HepG2 (cell line): Measurements from ENCODE around the gene QRSL1. TPM values are rescaled to one million over a fixed set of nuclear protein-coding genes. Genes with fewer than 3 reads are reported as not detected.

ENCODE experiments used
- ERF ChIP-seq: IDR thresholded peaks from 2 replicates; pipeline ENCODE4 v1.6.1; 2018; ENCODE audit warnings: missing biosample characterization, missing genetic modification reagents
- FOXA3 ChIP-seq: IDR thresholded peaks from 2 replicates; pipeline ENCODE4 v1.6.1; 2016; ENCODE audit warnings: missing genetic modification reagents, missing compliant biosample characterization
- HMG20A ChIP-seq: IDR thresholded peaks from 2 replicates; pipeline ENCODE4 v1.6.1; 2016; ENCODE audit warnings: borderline replicate concordance
- HOXA3 ChIP-seq: sonication (generic); formaldehyde crosslinking; IDR thresholded peaks from 2 replicates; pipeline ENCODE4 v1.5.0; 2020; ENCODE audit warnings: missing genetic modification reagents
- ISL2 ChIP-seq: sonication (generic); formaldehyde crosslinking; IDR thresholded peaks from 2 replicates; pipeline ENCODE4 v1.5.0; 2020; ENCODE audit warnings: missing genetic modification reagents
- MAFK ChIP-seq, 2 experiments: IDR thresholded peaks in 1 of 2; conservative IDR thresholded peaks in 1 of 2; 2 replicates each; pipeline ENCODE4 v1.6.1; 2011; ENCODE audit warnings: improper control_type of control experiment in 2 of 2, low read length in 2 of 2
- MBD4 ChIP-seq: IDR thresholded peaks from 2 replicates; pipeline ENCODE4 v1.6.1; 2012; ENCODE audit warnings: low read length, inconsistent platforms, borderline replicate concordance
- ZNF160 ChIP-seq: sonication (generic); formaldehyde crosslinking; IDR thresholded peaks from 2 replicates; pipeline ENCODE4 v1.8.0; 2022; ENCODE audit warnings: mild to moderate bottlenecking, inconsistent platforms, missing genetic modification reagents
- ZNF430 ChIP-seq: sonication (generic); formaldehyde crosslinking; IDR thresholded peaks from 2 replicates; pipeline ENCODE4 v1.9.0; 2021; ENCODE audit warnings: mild to moderate bottlenecking, missing genetic modification reagents
- ZNF569 ChIP-seq: sonication (generic); formaldehyde crosslinking; IDR thresholded peaks from 2 replicates; pipeline ENCODE4 v1.5.0; 2020; ENCODE audit warnings: mild to moderate bottlenecking, missing genetic modification reagents, moderate library complexity, borderline replicate concordance
- ZZZ3 ChIP-seq: sonication (generic); formaldehyde crosslinking; IDR thresholded peaks from 2 replicates; pipeline ENCODE4 v1.4.0; 2020; ENCODE audit warnings: missing genetic modification reagents, mild to moderate bottlenecking, borderline replicate concordance
- polyA plus RNA-seq, 8 experiments: library from polyadenylated mRNA; depleted of rRNA in 3 of 8; stranded (reverse) in 7 of 8; unstranded in 1 of 8; fragments of >200 nt; fragmentation: Illumina TruSeq in 4 of 8; extraction: Trizol in 4 of 8; gene quantifications; 2 replicates each; pipeline versions ENCODE4 v1.2.1 to v1.2.3, GENCODE V29; 2011 to 2016; ENCODE audit warnings: low read depth in 4 of 8, missing spikeins in 1 of 8, mixed read lengths in 1 of 8; ENCODE audit not compliant: insufficient read depth in 1 of 8
- total RNA-seq, 5 experiments: library from RNA; depleted of rRNA; stranded (reverse); fragments of >200 nt; fragmentation: Illumina TruSeq; extraction: Trizol; gene quantifications; 2 replicates each; pipeline ENCODE4 v1.2.3, GENCODE V29; 2016; ENCODE audit warnings: low read depth in 1 of 5
- TF ChIP-seq, protein P1 (sequence below): sonication (generic); formaldehyde crosslinking; IDR thresholded peaks from 2 replicates; pipeline ENCODE4 v1.4.0; 2020; ENCODE audit warnings: mild to moderate bottlenecking, missing genetic modification reagents, borderline replicate concordance
- TF ChIP-seq, protein P2 (sequence below): sonication (generic); formaldehyde crosslinking; IDR thresholded peaks from 2 replicates; pipeline ENCODE4 v1.4.0; 2020; ENCODE audit warnings: missing genetic modification reagents
- TF ChIP-seq, protein P3 (sequence below): sonication (generic); formaldehyde crosslinking; IDR thresholded peaks from 2 replicates; pipeline ENCODE4 v1.5.0; 2020; ENCODE audit warnings: mild to moderate bottlenecking, low read depth, missing genetic modification reagents, borderline replicate concordance
- TF ChIP-seq, protein P4 (sequence below): sonication (generic); formaldehyde crosslinking; IDR thresholded peaks from 2 replicates; pipeline ENCODE4 v1.4.0; 2020; ENCODE audit warnings: low read depth, missing genetic modification reagents
- TF ChIP-seq, protein P5 (sequence below): sonication (generic); formaldehyde crosslinking; IDR thresholded peaks from 2 replicates; pipeline ENCODE4 v1.4.0; 2020; ENCODE audit warnings: mild to moderate bottlenecking, missing genetic modification reagents, borderline replicate concordance
- TF ChIP-seq, protein P6 (sequence below): sonication (generic); formaldehyde crosslinking; IDR thresholded peaks from 2 replicates; pipeline ENCODE4 v1.5.0; 2020; ENCODE audit warnings: missing genetic modification reagents, mild to moderate bottlenecking, borderline replicate concordance

The QRSL1 gene
- total and polyA plus RNA-seq, 2 of the 13 experiments (the other 11 are each of a cell fraction or from before 2014, with no cell fraction given): 8.2 to 22.3 TPM

DNA sequence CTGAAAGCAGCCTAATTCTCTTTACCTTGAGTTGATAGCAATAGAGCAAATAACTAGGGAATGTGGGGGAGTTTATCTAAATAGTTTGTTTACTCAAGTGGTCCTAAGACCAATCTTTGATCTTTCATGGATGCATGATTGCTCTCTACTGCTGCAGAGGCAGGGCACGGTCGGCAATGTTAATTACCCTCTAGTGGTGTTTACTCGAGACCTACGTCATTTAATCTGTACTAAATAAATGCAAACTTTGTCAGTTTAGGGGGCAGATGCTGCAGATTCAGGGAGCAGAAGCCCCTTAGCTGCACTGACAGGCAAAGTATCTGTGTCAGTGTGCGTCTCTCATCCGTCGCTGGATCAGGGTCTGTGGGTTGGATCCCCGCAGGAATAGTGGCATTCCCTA lies 7.0 kb upstream of the QRSL1 start (continued):
- TF ChIP-seq ZNF569 (CRISPR knock-in tag) (no peak), HMG20A (CRISPR knock-in tag) (peak; percentile 20; the same call in 1 of the 2 replicates), ERF (CRISPR knock-in tag) (0 out of 2 replicates have a peak, but pooled peaks have one; percentile 35), FOXA3 (CRISPR knock-in tag) (peak; percentile 82), ZZZ3 (CRISPR knock-in tag) (no peak), MAFK (conservative IDR thresholded peaks at IDR 0.05 in 1 of 2, IDR thresholded peaks at IDR 0.05 in 1 of 2; ENCODE audit: low read length in 2 of 2) (no peak), ZNF160 (CRISPR knock-in tag) (no peak), ZNF430 (CRISPR knock-in tag) (0 out of 2 replicates have a peak, but pooled peaks have one; percentile 24), HOXA3 (CRISPR knock-in tag) (peak; percentile 20; the same call in 1 of the 2 replicates), MBD4 (no peak), ISL2 (CRISPR knock-in tag) (peak; percentile 72)
- TF ChIP-seq, protein P1, sequence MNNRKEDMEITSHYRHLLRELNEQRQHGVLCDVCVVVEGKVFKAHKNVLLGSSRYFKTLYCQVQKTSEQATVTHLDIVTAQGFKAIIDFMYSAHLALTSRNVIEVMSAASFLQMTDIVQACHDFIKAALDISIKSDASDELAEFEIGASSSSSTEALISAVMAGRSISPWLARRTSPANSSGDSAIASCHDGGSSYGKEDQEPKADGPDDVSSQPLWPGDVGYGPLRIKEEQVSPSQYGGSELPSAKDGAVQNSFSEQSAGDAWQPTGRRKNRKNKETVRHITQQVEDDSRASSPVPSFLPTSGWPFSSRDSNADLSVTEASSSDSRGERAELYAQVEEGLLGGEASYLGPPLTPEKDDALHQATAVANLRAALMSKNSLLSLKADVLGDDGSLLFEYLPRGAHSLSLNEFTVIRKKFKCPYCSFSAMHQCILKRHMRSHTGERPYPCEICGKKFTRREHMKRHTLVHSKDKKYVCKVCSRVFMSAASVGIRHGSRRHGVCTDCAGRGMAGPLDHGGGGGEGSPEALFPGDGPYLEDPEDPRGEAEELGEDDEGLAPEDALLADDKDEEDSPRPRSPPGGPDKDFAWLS (CRISPR knock-in tag): no peak
- TF ChIP-seq, protein P2, sequence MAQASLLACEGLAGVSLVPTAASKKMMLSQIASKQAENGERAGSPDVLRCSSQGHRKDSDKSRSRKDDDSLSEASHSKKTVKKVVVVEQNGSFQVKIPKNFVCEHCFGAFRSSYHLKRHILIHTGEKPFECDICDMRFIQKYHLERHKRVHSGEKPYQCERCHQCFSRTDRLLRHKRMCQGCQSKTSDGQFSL (CRISPR knock-in tag): peak; percentile 51; the same call in 1 of the 2 replicates
- TF ChIP-seq, protein P3, sequence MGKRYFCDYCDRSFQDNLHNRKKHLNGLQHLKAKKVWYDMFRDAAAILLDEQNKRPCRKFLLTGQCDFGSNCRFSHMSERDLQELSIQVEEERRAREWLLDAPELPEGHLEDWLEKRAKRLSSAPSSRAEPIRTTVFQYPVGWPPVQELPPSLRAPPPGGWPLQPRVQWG: no peak
- TF ChIP-seq, protein P4, sequence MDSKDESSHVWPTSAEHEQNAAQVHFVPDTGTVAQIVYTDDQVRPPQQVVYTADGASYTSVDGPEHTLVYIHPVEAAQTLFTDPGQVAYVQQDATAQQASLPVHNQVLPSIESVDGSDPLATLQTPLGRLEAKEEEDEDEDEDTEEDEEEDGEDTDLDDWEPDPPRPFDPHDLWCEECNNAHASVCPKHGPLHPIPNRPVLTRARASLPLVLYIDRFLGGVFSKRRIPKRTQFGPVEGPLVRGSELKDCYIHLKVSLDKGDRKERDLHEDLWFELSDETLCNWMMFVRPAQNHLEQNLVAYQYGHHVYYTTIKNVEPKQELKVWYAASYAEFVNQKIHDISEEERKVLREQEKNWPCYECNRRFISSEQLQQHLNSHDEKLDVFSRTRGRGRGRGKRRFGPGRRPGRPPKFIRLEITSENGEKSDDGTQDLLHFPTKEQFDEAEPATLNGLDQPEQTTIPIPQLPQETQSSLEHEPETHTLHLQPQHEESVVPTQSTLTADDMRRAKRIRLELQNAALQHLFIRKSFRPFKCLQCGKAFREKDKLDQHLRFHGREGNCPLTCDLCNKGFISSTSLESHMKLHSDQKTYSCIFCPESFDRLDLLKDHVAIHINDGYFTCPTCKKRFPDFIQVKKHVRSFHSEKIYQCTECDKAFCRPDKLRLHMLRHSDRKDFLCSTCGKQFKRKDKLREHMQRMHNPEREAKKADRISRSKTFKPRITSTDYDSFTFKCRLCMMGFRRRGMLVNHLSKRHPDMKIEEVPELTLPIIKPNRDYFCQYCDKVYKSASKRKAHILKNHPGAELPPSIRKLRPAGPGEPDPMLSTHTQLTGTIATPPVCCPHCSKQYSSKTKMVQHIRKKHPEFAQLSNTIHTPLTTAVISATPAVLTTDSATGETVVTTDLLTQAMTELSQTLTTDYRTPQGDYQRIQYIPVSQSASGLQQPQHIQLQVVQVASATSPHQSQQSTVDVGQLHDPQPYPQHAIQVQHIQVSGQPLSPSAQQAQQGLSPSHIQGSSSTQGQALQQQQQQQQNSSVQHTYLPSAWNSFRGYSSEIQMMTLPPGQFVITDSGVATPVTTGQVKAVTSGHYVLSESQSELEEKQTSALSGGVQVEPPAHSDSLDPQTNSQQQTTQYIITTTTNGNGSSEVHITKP: no peak
- TF ChIP-seq, protein P5, sequence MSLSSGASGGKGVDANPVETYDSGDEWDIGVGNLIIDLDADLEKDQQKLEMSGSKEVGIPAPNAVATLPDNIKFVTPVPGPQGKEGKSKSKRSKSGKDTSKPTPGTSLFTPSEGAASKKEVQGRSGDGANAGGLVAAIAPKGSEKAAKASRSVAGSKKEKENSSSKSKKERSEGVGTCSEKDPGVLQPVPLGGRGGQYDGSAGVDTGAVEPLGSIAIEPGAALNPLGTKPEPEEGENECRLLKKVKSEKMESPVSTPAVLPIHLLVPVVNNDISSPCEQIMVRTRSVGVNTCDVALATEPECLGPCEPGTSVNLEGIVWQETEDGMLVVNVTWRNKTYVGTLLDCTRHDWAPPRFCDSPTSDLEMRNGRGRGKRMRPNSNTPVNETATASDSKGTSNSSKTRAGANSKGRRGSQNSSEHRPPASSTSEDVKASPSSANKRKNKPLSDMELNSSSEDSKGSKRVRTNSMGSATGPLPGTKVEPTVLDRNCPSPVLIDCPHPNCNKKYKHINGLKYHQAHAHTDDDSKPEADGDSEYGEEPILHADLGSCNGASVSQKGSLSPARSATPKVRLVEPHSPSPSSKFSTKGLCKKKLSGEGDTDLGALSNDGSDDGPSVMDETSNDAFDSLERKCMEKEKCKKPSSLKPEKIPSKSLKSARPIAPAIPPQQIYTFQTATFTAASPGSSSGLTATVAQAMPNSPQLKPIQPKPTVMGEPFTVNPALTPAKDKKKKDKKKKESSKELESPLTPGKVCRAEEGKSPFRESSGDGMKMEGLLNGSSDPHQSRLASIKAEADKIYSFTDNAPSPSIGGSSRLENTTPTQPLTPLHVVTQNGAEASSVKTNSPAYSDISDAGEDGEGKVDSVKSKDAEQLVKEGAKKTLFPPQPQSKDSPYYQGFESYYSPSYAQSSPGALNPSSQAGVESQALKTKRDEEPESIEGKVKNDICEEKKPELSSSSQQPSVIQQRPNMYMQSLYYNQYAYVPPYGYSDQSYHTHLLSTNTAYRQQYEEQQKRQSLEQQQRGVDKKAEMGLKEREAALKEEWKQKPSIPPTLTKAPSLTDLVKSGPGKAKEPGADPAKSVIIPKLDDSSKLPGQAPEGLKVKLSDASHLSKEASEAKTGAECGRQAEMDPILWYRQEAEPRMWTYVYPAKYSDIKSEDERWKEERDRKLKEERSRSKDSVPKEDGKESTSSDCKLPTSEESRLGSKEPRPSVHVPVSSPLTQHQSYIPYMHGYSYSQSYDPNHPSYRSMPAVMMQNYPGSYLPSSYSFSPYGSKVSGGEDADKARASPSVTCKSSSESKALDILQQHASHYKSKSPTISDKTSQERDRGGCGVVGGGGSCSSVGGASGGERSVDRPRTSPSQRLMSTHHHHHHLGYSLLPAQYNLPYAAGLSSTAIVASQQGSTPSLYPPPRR (CRISPR knock-in tag): peak; percentile 84
- TF ChIP-seq, protein P6, sequence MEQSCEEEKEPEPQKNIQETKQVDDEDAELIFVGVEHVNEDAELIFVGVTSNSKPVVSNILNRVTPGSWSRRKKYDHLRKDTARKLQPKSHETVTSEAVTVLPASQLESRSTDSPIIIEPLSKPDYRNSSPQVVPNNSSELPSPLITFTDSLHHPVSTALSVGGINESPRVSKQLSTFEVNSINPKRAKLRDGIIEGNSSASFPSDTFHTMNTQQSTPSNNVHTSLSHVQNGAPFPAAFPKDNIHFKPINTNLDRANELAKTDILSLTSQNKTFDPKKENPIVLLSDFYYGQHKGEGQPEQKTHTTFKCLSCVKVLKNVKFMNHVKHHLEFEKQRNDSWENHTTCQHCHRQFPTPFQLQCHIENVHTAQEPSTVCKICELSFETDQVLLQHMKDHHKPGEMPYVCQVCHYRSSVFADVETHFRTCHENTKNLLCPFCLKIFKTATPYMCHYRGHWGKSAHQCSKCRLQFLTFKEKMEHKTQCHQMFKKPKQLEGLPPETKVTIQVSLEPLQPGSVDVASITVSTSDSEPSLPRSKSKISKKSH (CRISPR knock-in tag): peak; percentile 78; the same call in 1 of the 2 replicates
